Measurements from ENCODE around the gene DAPK1. TPM values are rescaled to one million over a fixed set of nuclear protein-coding genes. Genes with fewer than 3 reads are reported as not detected.

The DAPK1 gene
- total and polyA plus RNA-seq, 3 donors from 2014 or later: 35.1 to 74.6 (median 71.0) TPM

DNA sequence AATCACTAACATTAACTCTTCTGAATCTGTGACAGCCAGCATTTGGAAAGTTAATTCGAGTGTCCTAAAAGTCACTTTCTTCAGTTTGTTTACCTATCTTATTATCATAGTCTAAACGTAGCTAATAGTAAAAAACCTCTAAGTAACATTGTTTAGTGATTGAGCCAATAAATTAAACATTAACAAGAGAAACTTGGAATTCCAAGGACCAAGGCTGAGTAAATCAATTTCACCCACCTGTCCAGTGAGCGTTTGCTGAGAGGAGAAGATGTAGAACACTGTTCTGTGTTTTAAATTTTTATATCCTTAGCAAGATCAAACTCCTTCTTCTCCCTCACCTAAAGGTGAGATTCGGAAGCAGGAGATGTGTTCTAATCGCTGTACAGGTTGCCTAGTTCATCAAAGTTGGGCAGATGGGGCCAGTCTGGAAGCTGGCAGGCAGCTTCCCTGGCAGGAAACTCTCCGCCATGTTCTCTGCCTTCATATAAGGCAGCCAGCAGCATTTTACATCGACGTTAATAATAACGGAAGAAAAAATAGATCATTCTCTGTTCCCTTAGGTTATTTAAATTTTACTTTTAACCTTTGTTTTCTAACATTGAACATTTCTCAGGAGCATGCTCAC, 89.2 kb downstream of the DAPK1 start:
- 86 to 89% methylated on average over 9 of the region's 9 CpGs for WGBS, 2 donors
- intact Hi-C loops (cut with DNase I; ENCODE audit: low total_unique reads): no loop called here

DNA sequence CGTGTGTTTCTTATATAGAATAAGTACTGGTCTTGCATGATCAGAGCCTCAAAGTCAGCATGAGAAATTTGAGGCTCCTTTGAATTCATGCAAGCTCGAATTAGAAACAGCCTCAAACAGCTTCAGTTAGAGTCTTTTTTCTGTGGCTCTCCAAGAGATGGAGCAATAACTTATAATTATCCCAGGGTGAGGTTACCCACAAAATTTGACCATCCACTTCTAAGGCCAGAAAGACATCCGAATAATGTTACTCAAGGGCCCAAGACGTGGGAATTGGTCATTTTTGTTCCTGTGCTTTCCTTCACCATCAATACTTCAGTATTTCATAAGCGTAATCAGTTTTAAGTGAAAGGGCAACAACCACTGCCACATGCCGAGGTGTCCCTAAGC, 89.7 kb downstream of the DAPK1 start:
- Histone ChIP-seq H3K4me3 (no peak overlapping the region), H3K9me3 (no peaks in the 10 kb centered on the region), H3K27me3 (no peaks in the 10 kb centered on the region), H3K27ac (no peak overlapping the region), H3K36me3 (ENCODE audit: low read depth, missing control alignments) (no peaks in the 10 kb centered on the region), H3K4me1 (peaks cover 6% of the 10 kb centered on the region)
- 95 to 98% methylated on average over 6 of the region's 6 CpGs for WGBS, 2 donors
- intact Hi-C loops (cut with DNase I; ENCODE audit: low total_unique reads): no loop called here
- no peak for TF ChIP-seq POLR2A (IDR thresholded peaks at IDR 0.05)
- TF ChIP-seq, protein P1, sequence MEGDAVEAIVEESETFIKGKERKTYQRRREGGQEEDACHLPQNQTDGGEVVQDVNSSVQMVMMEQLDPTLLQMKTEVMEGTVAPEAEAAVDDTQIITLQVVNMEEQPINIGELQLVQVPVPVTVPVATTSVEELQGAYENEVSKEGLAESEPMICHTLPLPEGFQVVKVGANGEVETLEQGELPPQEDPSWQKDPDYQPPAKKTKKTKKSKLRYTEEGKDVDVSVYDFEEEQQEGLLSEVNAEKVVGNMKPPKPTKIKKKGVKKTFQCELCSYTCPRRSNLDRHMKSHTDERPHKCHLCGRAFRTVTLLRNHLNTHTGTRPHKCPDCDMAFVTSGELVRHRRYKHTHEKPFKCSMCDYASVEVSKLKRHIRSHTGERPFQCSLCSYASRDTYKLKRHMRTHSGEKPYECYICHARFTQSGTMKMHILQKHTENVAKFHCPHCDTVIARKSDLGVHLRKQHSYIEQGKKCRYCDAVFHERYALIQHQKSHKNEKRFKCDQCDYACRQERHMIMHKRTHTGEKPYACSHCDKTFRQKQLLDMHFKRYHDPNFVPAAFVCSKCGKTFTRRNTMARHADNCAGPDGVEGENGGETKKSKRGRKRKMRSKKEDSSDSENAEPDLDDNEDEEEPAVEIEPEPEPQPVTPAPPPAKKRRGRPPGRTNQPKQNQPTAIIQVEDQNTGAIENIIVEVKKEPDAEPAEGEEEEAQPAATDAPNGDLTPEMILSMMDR (IDR thresholded peaks at IDR 0.05): no peak
- no peak for DNase-seq

More for the DNA sequence above, 89.2 kb downstream of the DAPK1 start:
- Histone ChIP-seq H3K9me3 (no peaks in the 10 kb centered on the region), H3K36me3 (ENCODE audit: low read depth, missing control alignments) (no peaks in the 10 kb centered on the region), H3K27ac (no peak overlapping the region), H3K27me3 (no peaks in the 10 kb centered on the region), H3K4me1 (peaks cover 7% of the 10 kb centered on the region), H3K4me3 (no peak overlapping the region)
- TF ChIP-seq, protein P1 (IDR thresholded peaks at IDR 0.05): no peak
- no peak for TF ChIP-seq POLR2A (IDR thresholded peaks at IDR 0.05)
- DNase-seq: no peak

DNA sequence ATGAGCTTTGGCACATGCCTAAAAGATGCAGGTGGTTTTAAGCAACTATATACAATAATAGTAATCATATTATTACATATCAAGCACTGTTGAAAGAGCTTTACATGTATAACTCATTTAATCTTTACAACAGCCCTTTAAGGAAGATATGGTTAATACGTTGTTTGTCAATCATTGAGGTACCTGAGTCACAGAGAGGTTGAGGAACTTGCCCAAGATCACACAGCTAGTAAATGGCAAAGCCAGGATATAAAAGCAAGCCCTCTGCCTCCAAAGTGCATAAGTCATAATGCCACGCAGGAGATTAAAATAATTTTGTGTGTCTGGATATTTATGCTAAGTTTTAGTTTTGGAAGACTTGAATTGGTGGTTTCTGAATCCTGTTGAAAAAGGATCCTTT, 90.2 kb downstream of the DAPK1 start:
- Histone ChIP-seq H3K4me3 (no peak overlapping the region), H3K27ac (no peak overlapping the region), H3K9me3 (no peaks in the 10 kb centered on the region), H3K27me3 (no peaks in the 10 kb centered on the region), H3K4me1 (peaks cover 9% of the 10 kb centered on the region), H3K36me3 (ENCODE audit: low read depth, missing control alignments) (no peaks in the 10 kb centered on the region)
- TF ChIP-seq, protein P1 (IDR thresholded peaks at IDR 0.05): no peak
- no peak for TF ChIP-seq POLR2A (IDR thresholded peaks at IDR 0.05)
- WGBS, 2 donors: 96 to 99% methylated on average over 2 of the region's 2 CpGs
- DNase-seq: no peak
- intact Hi-C loops (cut with DNase I; ENCODE audit: low total_unique reads): no loop called here

DNA sequence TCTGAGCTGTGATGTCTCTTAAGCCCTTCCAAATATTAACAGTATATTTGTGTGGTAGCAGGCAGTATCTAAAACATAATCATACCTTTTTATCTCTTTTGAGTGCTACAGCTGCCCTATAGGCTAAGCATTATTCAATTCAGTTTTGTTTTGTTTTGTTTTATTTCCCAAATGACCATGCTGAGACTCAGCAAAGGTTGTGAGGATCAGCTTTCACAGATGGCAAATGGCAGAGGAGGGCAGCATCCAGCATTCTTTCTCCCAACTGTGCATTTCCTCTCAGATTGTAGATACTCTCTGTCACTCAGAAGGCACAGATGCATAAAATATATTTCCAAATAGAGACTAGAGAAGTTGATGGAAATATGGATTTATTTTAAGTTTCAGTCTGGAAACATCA, 90.7 kb downstream of the DAPK1 start:
- no peaks in the 10 kb centered on the region for H3K36me3 ChIP-seq (ENCODE audit: low read depth, missing control alignments)
- no peak for TF ChIP-seq POLR2A (IDR thresholded peaks at IDR 0.05)
- TF ChIP-seq, protein P1 (IDR thresholded peaks at IDR 0.05): no peak
- intact Hi-C loops (cut with DNase I; ENCODE audit: low total_unique reads): no loop called here
- no peak for DNase-seq
- H3K4me3 ChIP-seq: no peak overlapping the region
- H3K27me3 ChIP-seq: no peaks in the 10 kb centered on the region
- peaks cover 13% of the 10 kb centered on the region for H3K4me1 ChIP-seq
- no peaks in the 10 kb centered on the region for H3K9me3 ChIP-seq
- H3K27ac ChIP-seq: no peak overlapping the region

DNA sequence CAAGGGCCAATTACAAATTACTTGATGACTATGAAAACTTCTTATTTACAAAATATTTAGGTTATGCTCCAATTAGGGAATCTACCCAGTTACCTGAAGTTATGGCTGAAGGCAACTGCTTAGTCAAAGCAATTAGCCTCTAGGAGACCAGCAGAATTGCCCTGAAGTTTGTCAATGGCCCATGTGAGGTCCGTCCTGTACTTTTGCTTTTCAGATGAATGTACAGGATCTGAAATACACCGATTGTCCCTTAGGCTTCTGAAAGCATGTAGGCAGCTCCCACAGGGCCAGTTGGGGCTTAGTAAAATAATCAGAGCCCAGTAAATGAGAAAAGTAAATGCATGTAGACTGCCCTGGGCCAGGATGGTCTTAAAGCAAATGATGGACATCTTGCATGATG, 93.3 kb downstream of the DAPK1 start:
- 83 to 94% methylated on average over 2 of the region's 2 CpGs for WGBS, 2 donors
- Histone ChIP-seq H3K27ac (no peak overlapping the region), H3K36me3 (ENCODE audit: low read depth, missing control alignments) (no peaks in the 10 kb centered on the region), H3K4me3 (no peak overlapping the region), H3K9me3 (no peaks in the 10 kb centered on the region), H3K27me3 (no peaks in the 10 kb centered on the region), H3K4me1 (peaks cover 13% of the 10 kb centered on the region)
- TF ChIP-seq POLR2A (IDR thresholded peaks at IDR 0.05): no peak
- TF ChIP-seq, protein P1 (IDR thresholded peaks at IDR 0.05): no peak
- intact Hi-C loops (cut with DNase I; ENCODE audit: low total_unique reads): no loop called here
- no peak for DNase-seq

All from testis (tissue), 3 donors.